ENCODE data around the gene PPIL1.

PPIL1 gene

GRCh38 chr6:36834576-36835341 lies 39.8 kb downstream of the PPIL1 start:
- DNase-seq (no peak), ATAC-seq (no peak)

GRCh38 chr6:36833182-36833789 lies 41.3 kb downstream of the PPIL1 start:
- DNase-seq (no peak), ATAC-seq (no peak)

GRCh38 chr6:36832313-36832712 lies 42.3 kb downstream of the PPIL1 start:
- ATAC-seq, result no peak
- no peak for DNase-seq

GRCh38 chr6:36830577-36830976 lies 44.0 kb downstream of the PPIL1 start:
- no peak for ATAC-seq
- no peak for DNase-seq

GRCh38 chr6:36829919-36830544 lies 44.6 kb downstream of the PPIL1 start:
- no peak for ATAC-seq

GRCh38 chr6:36827261-36828079 lies 47.1 kb downstream of the PPIL1 start:
- DNase-seq (peak; percentile 35), ATAC-seq (peak; percentile 65)

More at GRCh38 chr6:36829919-36830544, 44.6 kb downstream of the PPIL1 start:
- no peak for DNase-seq

GRCh38 chr6:36826520-36827227 lies 47.9 kb downstream of the PPIL1 start:
- no peak for DNase-seq
- no peak for ATAC-seq

GRCh38 chr6:36825994-36826393 lies 48.6 kb downstream of the PPIL1 start:
- DNase-seq (no peak), ATAC-seq (no peak)

GRCh38 chr6:36825452-36825851 lies 49.2 kb downstream of the PPIL1 start:
- no peak for DNase-seq
- no peak for ATAC-seq

- no peak for ATAC-seq
Measured at GRCh38 chr6:36824253-36824652, 50.4 kb downstream of the PPIL1 start.

GRCh38 chr6:36823421-36824096 lies 51.0 kb downstream of the PPIL1 start:
- no peak for ATAC-seq

More at GRCh38 chr6:36824253-36824652, 50.4 kb downstream of the PPIL1 start:
- DNase-seq, result no peak

GRCh38 chr6:36822506-36823269 lies 51.9 kb downstream of the PPIL1 start:
- no peak for DNase-seq
- ATAC-seq, result no peak

More at GRCh38 chr6:36823421-36824096, 51.0 kb downstream of the PPIL1 start:
- DNase-seq, result no peak

- ATAC-seq (no peak), DNase-seq (no peak)
Measured at GRCh38 chr6:36821581-36822335, 52.8 kb downstream of the PPIL1 start.

GRCh38 chr6:36820700-36821580 lies 53.7 kb downstream of the PPIL1 start:
- ATAC-seq, result no peak
- no peak for DNase-seq

- DNase-seq, result no peak
Measured at GRCh38 chr6:36818756-36819155, 55.8 kb downstream of the PPIL1 start.

GRCh38 chr6:36817847-36818246 lies 56.8 kb downstream of the PPIL1 start:
- no peak for DNase-seq
- ATAC-seq, result no peak

More at GRCh38 chr6:36818756-36819155, 55.8 kb downstream of the PPIL1 start:
- ATAC-seq, result no peak

GRCh38 chr6:36817176-36817817 lies 57.3 kb downstream of the PPIL1 start:
- ATAC-seq (no peak), DNase-seq (no peak)
